HG03565 (cell line): ENCODE results near the gene FAM149B1.

Experiments used
- ATAC-seq: cut with Tn5 transposase; IDR thresholded peaks from one replicate; pipeline ENCODE4 v1.9.1; 2021; ENCODE audit warnings: mild to moderate bottlenecking, moderate library complexity; ENCODE audit not compliant: unreplicated experiment

FAM149B1 gene

GRCh38 chr10:73172867-73173266 lies 4.9 kb downstream of the FAM149B1 start:
- ATAC-seq, result no peak

GRCh38 chr10:73174148-73174925 lies 6.4 kb downstream of the FAM149B1 start:
- ATAC-seq, result no peak

- ATAC-seq, result no peak
Observed at GRCh38 chr10:73182568-73182967, 14.6 kb downstream of the FAM149B1 start.

- ATAC-seq, result no peak
Observed at GRCh38 chr10:73183667-73184281, 15.9 kb downstream of the FAM149B1 start.

GRCh38 chr10:73186266-73186665 lies 18.3 kb downstream of the FAM149B1 start:
- ATAC-seq, result no peak

GRCh38 chr10:73190188-73190587 lies 22.3 kb downstream of the FAM149B1 start:
- no peak for ATAC-seq

GRCh38 chr10:73205081-73205480 lies 37.2 kb downstream of the FAM149B1 start:
- ATAC-seq, result no peak

- ATAC-seq, result no peak
Observed at GRCh38 chr10:73205890-73206289, 38.0 kb downstream of the FAM149B1 start.

GRCh38 chr10:73206385-73206784 lies 38.5 kb downstream of the FAM149B1 start:
- no peak for ATAC-seq

- ATAC-seq, result no peak
Observed at GRCh38 chr10:73207883-73208282, 40.0 kb downstream of the FAM149B1 start.

GRCh38 chr10:73209705-73210104 lies 41.8 kb downstream of the FAM149B1 start:
- no peak for ATAC-seq

GRCh38 chr10:73210395-73211105 lies 42.6 kb downstream of the FAM149B1 start:
- no peak for ATAC-seq

GRCh38 chr10:73211106-73211811 lies 43.3 kb downstream of the FAM149B1 start:
- ATAC-seq, result no peak

GRCh38 chr10:73215749-73216148 lies 47.8 kb downstream of the FAM149B1 start:
- no peak for ATAC-seq

GRCh38 chr10:73217628-73218027 lies 49.7 kb downstream of the FAM149B1 start:
- no peak for ATAC-seq

- no peak for ATAC-seq
Observed at GRCh38 chr10:73218431-73219191, 50.7 kb downstream of the FAM149B1 start.

- no peak for ATAC-seq
Observed at GRCh38 chr10:73219384-73219783, 51.5 kb downstream of the FAM149B1 start.

- no peak for ATAC-seq
Observed at GRCh38 chr10:73220989-73221388, 53.1 kb downstream of the FAM149B1 start.

GRCh38 chr10:73225518-73225917 lies 57.6 kb downstream of the FAM149B1 start:
- ATAC-seq, result no peak

GRCh38 chr10:73226663-73227062 lies 58.7 kb downstream of the FAM149B1 start:
- no peak for ATAC-seq

GRCh38 chr10:73228247-73228646 lies 60.3 kb downstream of the FAM149B1 start:
- no peak for ATAC-seq
